DMS79 (cell line): ENCODE measurements around the gene RNF182.
A peak's percentile ranks its signal among the peaks of the same experiment; 100 is the strongest.
"Not testable (repeated sequence)": the region's sequence is repeated elsewhere in the genome, so short reads cannot be mapped to it uniquely, and the experiment has no call there.

ENCODE experiments used
- DNase-seq: peaks from one replicate; lab custom pipeline; 2025; lab: John Stamatoyannopoulos, UW

Gene RNF182

GRCh38 chr6:13924949-13925881, at the start of gene RNF182:
Gene RNF182, plus strand, starts transcription at chr6:13924952. Its CDS starts 52,168 bp downstream, at chr6:13977120.
- DNase-seq, result no peak

- DNase-seq, result no peak
These were observed 47.7 kb upstream of the RNF182 start for GRCh38 chr6:13877051-13877450.

- not testable (repeated sequence) for DNase-seq
These were observed 44.6 kb upstream of the RNF182 start for GRCh38 chr6:13880061-13880663.

GRCh38 chr6:13881621-13882165, 43.1 kb upstream of the RNF182 start:
- DNase-seq, result no peak

- DNase-seq, result no peak
These were observed 40.8 kb upstream of the RNF182 start for GRCh38 chr6:13883966-13884365.

- DNase-seq, result no peak
These were observed 40.4 kb upstream of the RNF182 start for GRCh38 chr6:13884397-13884796.

- no peak for DNase-seq
These were observed 39.2 kb upstream of the RNF182 start for GRCh38 chr6:13885601-13886000.

- no peak for DNase-seq
These were observed 37.8 kb upstream of the RNF182 start for GRCh38 chr6:13886949-13887348.

- no peak for DNase-seq
These were observed 32.6 kb upstream of the RNF182 start for GRCh38 chr6:13892017-13892645.

GRCh38 chr6:13902922-13903321, 21.8 kb upstream of the RNF182 start:
- no peak for DNase-seq

- DNase-seq, result no peak
These were observed 21.4 kb upstream of the RNF182 start for GRCh38 chr6:13903364-13903763.

- no peak for DNase-seq
These were observed 17.8 kb upstream of the RNF182 start for GRCh38 chr6:13907001-13907350.

GRCh38 chr6:13907614-13908215, 17.0 kb upstream of the RNF182 start:
- DNase-seq, result no peak

- DNase-seq, result peak; percentile 8
These were observed 15.8 kb upstream of the RNF182 start for GRCh38 chr6:13908955-13909381.

GRCh38 chr6:13910443-13910842, 14.3 kb upstream of the RNF182 start:
- DNase-seq, result no peak

GRCh38 chr6:13911337-13911736, 13.4 kb upstream of the RNF182 start:
- DNase-seq, result no peak

- DNase-seq, result no peak
These were observed 11.3 kb upstream of the RNF182 start for GRCh38 chr6:13913226-13914001.

GRCh38 chr6:13914351-13914750, 10.4 kb upstream of the RNF182 start:
- no peak for DNase-seq

GRCh38 chr6:13915561-13916229, 9.1 kb upstream of the RNF182 start:
- DNase-seq, result no peak

- DNase-seq, result no peak
These were observed 8.4 kb upstream of the RNF182 start for GRCh38 chr6:13916230-13916944.
